D341Med (cell line): Measurements from ENCODE around the gene STARD6.
"Not testable (repeated sequence)": the region's sequence is repeated elsewhere in the genome, so short reads cannot be mapped to it uniquely, and the experiment has no call there.

Source experiments
- DNase-seq: peaks from one replicate; pipeline ENCODE4 v3.0.0; 2012; ENCODE audit warnings: low spot score

STARD6 gene

GRCh38 chr18:54357660-54358494 lies at the start of gene STARD6, which contains the start of gene C18orf54:
Gene STARD6, minus strand, starts transcription at chr18:54357858. Its CDS starts 3,285 bp downstream, at chr18:54354573.
Gene C18orf54, plus strand, starts transcription at chr18:54357906. Its CDS starts 2,667 bp downstream, at chr18:54360573.
- peak; percentile 100 for DNase-seq

- DNase-seq, result no peak
Measured at GRCh38 chr18:54405290-54405689, 47.6 kb upstream of the STARD6 start.

DNA sequence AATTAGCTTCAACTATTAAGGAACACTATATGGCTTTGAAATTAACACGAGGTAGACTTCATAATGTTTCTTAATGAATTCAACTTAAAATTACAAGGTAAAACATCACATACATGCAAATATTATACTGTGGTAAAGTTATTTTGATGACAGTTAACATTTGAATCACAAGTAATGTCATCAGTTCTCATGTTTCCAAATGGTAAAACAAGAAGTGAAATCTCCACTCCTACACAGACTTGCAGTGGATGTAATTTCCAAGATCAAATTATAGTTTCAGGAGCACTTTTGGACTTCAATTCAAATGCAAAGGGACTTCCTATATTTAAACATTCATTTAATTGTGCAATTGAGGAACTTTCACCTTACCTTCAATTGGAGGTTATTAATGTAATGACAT lies 39.1 kb upstream of the STARD6 start:
- no peak for DNase-seq

DNA sequence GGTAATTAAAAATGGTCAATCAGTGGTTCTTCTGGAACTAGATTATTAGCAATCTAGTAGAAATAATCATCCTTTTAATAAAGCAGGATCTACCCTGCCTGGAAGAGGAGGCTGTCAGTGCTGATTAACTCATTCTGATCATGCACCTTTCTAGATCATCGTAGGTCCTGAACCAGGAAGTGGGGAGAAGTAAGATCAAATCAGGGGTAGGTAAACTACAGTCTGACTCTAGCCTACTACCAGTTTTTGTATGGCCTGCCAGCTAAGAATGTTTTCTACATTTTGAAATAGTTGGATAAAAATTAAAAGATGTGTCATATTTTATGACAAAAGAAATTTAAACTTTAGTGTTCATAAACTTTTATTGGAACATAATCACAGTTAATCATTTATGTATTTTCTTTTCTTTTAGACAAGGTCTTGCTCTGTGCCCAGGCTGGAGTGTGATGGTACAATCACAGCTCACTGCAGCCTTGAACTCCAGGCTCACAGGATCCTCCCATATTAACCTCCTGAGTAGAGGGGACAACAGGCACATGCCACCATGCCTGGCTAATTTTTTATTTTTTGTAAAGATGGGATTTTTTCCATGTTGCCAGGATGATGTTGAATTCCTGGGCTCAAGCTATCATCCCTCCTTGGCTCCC lies 36.1 kb upstream of the STARD6 start:
- no peak for DNase-seq

GRCh38 chr18:54392543-54393023 lies 34.9 kb upstream of the STARD6 start:
- peak; percentile 69 for DNase-seq

DNA sequence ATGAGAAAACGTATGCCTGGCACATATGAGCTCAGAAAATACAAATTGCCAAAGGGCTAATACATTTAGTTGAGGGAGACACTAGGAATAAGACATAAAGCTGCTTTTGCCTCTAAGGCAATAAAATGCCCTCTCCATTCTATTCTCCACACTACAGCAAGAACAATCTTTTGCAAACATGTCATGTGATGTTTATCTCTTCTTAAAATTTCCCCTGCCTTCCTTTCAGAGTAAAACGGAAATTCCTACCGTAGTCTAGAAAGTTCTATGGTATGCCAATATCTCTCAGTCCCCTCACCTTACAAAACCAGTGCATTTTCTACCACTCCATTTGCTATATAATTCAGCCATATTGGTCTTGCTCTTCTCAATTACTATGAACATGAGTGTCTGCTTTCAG lies 33.2 kb upstream of the STARD6 start:
- DNase-seq, result no peak

GRCh38 chr18:54389143-54389505 lies 31.5 kb upstream of the STARD6 start:
- DNase-seq, result no peak

DNA sequence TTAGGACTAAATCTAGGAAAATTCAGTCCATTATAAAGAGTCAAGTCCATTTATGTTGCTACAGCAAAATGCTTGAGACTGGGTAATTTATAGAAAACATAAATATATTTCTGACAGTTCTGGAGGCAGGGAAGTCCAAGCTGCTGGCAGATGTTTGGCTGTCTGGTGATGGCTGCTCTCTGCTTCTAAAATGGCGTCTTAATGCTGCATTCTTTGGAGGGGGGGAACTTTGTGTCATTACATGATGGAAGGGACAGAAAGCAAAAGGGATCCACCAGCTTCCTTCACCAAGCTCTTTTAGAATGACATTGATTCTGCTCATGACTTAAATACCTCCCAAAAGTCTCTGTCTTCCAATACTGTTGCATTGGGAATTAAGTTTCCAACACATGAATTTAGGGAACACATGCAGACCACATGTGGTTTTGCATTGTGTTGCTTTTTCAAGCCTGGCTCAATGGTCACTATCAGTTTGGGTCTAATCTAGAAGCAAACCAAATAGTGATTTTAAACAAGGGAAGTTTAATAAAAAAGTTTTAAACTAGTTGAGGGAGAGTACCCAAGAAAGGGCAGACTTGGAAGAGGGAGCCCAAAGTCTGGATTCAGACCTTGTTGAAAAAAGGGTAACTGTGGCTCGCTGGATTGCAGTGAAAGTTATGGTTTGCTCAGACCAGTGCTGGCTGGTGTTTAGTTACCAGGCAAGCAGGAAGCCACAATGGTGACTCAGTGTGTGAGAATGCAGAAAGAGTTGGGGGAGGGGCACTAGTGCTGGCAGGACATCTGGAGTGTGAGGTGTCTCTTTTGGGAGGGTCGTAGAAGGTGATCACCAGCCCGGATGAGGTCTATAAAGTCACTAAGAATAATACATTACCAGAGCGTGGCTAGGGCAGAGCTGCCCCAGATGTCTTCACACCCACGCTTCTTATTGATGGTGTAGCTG lies 30.8 kb upstream of the STARD6 start:
- DNase-seq, result no peak

DNA sequence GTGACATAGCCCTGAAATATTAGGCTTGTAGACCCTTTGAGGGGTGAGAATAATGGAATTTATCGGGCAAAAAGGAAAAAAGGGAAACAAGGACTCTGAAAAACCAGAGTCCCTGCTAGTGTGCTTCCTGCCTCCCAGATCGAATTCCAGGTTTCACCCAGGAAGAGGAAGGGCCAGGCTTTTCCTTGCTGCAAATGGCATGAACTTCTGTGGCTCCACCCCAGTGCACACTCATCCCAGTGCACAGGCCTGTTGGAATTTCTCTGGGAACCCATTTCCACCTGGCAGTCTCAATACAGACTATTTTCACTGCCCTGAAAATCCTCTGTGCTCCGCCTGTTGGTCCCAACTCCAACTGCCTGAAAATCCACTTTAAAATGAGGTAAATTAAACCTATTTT lies 30.0 kb upstream of the STARD6 start:
- no peak for DNase-seq

GRCh38 chr18:54386800-54387495 lies 29.3 kb upstream of the STARD6 start:
- not testable (repeated sequence) for DNase-seq

DNA sequence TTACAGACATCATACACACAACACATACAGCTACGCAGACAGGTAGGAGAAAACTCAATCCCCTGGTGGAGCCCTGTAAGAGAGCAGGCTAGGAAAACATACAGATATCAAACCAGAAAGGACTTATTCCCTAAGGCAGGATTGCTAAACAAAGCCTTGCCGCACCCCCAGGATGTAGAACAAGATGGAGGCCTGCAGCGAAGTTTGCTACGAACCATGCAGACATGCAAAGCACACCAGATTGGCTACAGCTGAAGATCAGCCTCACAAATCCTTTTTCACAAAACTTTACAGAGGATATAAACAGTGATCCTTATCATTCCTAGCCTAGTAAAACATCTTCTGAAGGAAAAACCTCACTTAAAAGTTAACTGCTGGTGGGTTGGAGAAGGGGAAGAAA lies 28.4 kb upstream of the STARD6 start:
- no peak for DNase-seq

GRCh38 chr18:54382733-54383252 lies 25.1 kb upstream of the STARD6 start:
- no peak for DNase-seq

DNA sequence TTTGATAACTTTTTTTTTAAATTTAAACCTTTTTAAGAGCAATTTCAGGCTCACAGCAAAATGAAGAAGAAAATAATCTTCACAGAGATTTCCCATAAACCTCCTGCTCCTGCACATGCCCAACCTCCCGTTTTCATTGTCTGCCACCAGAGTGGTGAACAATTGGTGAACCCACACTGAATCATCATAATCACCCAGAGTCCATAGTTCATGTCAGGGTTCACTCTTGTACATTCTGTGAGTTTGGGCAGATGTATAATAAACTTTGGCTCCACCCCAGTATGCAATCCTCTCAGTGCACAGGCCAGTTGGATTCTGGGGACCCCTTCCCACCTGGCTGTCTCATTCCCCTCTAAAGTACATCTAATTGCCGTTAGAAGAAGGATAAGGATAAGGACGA lies 24.4 kb upstream of the STARD6 start:
- DNase-seq, result no peak

GRCh38 chr18:54381640-54382039 lies 24.0 kb upstream of the STARD6 start:
- no peak for DNase-seq

- no peak for DNase-seq
Measured at GRCh38 chr18:54378057-54378456, 20.4 kb upstream of the STARD6 start.

GRCh38 chr18:54360406-54360805 lies 2.7 kb upstream of the STARD6 start:
- DNase-seq, result no peak

DNA sequence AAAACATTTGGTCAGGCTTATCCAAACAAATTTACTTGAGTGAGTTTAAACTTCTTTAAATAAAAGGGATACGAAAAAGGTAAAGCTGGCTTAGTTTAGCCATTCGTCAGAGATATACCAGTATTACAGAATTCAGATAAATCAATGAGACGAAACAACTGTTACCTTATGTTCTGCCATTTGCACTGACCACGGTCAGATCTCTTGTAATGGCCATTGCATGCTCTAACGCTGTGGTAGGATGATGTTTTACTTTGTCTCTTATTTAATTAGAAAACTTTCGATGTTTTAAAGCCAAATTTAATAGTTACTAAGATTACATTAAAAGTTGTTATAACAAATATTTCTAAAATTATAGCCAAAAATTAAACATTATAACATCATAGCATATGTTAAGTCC lies 1.6 kb upstream of the STARD6 start:
- no peak for DNase-seq

DNA sequence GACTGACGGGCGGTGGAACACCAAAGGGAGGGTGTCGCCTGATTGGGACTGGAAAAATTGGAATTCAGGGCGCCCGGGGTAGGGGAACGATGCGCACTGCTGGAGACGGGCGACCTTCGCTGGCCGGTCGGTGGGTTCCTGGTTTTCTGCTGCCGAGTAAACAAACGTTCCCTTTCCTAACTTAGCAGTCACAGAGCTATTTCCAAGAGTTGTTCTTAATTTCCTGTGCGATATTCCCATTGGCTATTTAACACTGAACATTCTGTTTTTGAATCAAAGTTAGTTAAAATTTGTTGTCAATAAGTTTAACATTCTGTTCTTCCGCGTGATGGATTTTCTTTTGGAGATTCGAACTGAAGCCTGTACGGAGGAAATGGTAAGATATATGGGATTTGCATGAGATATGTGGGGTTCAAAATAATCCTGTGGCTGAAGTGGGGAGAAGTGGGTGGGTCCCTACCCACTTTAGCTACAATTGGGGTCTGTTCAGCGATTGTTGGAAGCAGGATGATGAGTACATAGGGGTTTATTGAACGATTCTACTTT lies 910 bp upstream of the STARD6 start:
- no peak for DNase-seq

DNA sequence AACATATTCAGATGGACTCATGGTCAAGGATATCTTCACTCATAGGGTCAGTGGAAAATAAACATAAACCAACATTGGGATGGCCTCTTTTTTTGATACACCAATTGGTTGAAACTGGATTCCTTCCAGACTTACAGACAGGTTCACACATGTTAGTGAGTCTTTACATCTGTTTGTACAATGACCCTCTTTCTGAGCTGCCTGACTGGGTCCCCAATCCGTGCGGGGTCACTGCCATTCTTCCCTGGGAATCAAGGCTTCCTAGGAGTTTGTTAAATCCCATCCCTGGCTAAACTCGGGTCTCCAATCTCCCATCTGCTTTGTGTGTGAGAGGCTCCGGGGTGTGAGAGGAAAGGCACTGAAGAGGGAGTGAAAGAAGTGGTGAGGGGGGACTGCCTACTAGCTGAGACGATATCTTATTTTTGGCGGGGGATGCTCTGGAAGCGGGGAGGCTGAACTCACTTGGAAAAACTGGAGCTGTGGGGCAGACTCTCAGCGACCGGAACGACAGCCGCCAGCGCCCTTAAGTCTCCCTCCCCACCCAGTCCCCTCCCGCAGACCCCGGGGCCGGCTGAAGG lies 487 bp downstream of the STARD6 start:
- no peak for DNase-seq

GRCh38 chr18:54351186-54351585 lies 6.5 kb downstream of the STARD6 start:
- no peak for DNase-seq

DNA sequence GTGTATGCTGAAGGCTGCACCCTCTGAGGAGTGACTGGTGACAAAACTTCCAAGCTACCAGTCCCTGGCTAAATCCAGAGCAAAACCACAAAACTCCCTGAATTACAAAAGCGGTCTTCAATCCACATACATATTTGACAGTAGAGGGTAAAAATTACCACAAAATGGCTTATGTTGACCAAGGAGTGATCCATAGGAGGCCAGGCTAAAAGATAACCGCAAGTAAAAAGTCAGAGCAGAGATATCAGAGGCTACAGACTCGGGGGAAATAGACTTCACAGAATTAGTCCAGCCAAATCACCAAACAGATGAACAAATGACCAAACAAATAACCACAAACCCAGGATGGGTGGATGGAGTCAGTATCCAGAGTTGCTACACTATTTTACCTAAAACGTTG lies 19.4 kb downstream of the STARD6 start:
- no peak for DNase-seq
